RWPE1 (cell line): ENCODE data around the gene OSBPL10.

Experiments used
- CTCF ChIA-PET: fragments of 350-600 bp; sonication (Branson Sonifier 250); formaldehyde crosslinking; extraction: SDS; loops from one replicate; lab custom pipeline; 2021; lab: Yijun Ruan, JAX
- POLR2A ChIA-PET: fragments of 400-600 bp; formaldehyde crosslinking; extraction: SDS; loops from one replicate; lab custom pipeline; 2020; ENCODE audit warnings: antibody characterized with exemption; ENCODE audit not compliant: low non-redundant PET; lab: Yijun Ruan, JAX
- DNase-seq: peaks from one replicate; pipeline ENCODE4 v3.0.0; 2012; ENCODE audit warnings: low spot score
- H3K27ac ChIP-seq: fragments of 450-650 bp; 2 replicates; pipeline ENCODE4 v1.5.1; 2017
- TF ChIP-seq, protein P1 (sequence below): fragments of 450-650 bp; conservative IDR thresholded peaks from 2 replicates; pipeline ENCODE4 v1.5.1; 2017; ENCODE audit warnings: low read depth, mild to moderate bottlenecking

OSBPL10 gene

DNA sequence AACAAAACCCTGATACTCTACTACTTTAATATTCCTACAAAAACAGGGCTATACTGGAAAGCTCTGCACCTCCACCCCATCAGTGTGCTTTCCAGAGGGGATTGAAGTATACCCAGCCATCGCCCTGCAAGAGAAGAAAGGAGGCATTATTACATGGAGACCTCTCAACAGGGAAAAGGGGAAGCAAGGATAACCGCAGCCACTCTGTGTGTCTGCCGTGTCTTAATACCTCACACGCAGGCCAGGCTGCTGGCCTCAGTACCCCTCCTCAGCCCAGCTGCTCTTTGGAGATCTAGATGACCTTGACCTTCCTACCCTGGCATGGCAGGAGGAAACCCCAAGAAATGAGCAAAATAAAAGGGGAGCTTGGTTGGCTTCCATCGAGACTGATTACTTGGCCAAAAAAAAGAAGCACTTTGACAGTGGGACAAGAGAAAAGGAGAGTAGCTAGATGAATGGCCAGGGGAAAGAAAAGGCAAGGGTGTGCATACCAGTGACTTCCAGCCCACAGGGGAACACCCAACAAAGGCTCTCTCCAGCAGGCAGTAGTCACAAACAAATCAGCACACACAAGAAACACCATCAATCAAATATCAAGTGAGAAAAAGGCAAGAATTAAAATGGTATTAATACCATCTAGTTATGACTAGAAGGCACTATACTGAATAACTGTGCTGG, 318.9 kb downstream of the OSBPL10 start:
- ChIA-PET CTCF (interaction anchor here (0.6 kb wide), 2 partner anchors 68 to 380 kb away, joined by 3 to 4 read pairs; no protein-coding TSS in a partner anchor), POLR2A (no interaction called here)
- DNase-seq, result no peak
- no peak overlapping the region for H3K27ac ChIP-seq
- TF ChIP-seq, protein P1, sequence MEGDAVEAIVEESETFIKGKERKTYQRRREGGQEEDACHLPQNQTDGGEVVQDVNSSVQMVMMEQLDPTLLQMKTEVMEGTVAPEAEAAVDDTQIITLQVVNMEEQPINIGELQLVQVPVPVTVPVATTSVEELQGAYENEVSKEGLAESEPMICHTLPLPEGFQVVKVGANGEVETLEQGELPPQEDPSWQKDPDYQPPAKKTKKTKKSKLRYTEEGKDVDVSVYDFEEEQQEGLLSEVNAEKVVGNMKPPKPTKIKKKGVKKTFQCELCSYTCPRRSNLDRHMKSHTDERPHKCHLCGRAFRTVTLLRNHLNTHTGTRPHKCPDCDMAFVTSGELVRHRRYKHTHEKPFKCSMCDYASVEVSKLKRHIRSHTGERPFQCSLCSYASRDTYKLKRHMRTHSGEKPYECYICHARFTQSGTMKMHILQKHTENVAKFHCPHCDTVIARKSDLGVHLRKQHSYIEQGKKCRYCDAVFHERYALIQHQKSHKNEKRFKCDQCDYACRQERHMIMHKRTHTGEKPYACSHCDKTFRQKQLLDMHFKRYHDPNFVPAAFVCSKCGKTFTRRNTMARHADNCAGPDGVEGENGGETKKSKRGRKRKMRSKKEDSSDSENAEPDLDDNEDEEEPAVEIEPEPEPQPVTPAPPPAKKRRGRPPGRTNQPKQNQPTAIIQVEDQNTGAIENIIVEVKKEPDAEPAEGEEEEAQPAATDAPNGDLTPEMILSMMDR, result no peak

DNA sequence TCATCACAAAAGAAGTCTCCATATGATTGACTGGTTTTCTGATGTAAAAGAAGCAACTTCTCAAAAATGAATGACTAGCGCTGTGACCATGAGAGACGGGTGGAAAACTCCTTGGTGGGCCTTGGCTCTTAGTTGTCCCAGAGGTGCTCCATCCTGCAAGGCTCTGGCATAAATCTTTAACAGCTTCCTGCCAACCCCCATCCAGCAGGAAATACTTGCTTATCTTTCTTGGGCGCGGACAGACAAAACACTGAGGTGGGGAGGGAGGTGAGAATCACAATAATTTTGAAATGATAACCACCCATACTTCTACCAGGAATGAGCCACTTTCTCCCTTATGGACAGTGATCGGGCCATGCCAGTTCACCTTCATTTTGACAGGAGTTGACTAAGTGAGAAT, 319.8 kb downstream of the OSBPL10 start:
- DNase-seq, result no peak
- no peak overlapping the region for H3K27ac ChIP-seq
- TF ChIP-seq, protein P1, result no peak
- POLR2A ChIA-PET, result interaction anchor here (0.5 kb wide), 1 partner anchor 14 kb away, joined by 8 read pairs; no protein-coding TSS in a partner anchor
- CTCF ChIA-PET, result no interaction called here

- ChIA-PET CTCF (no interaction called here), POLR2A (no interaction called here)
- TF ChIP-seq, protein P1, result no peak
These were observed 321.8 kb downstream of the OSBPL10 start for GRCh38 chr3:31659246-31659645.

DNA sequence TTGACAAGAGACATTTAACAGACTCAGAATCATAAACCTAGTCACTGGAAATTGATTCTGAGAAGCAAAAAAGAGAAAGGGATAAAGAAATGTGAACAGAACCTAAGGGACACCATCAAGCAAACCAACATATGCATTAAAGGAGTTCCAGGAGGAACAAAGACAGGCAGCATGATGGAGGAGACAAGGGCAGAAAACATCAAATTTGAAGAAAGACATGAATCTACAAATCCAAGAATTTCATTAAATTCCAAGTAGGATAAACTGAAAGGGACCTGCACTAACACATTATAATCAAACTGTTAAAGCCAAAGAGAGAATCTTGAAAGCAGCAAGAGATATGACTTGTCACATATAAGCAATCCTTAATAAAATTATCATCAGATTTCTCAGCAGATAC, 326.1 kb downstream of the OSBPL10 start:
- TF ChIP-seq, protein P1, result no peak
- ChIA-PET CTCF (no interaction called here), POLR2A (no interaction called here)
- no peak for DNase-seq
- H3K27ac ChIP-seq, result no peak overlapping the region

More at GRCh38 chr3:31659246-31659645, 321.8 kb downstream of the OSBPL10 start:
- DNase-seq, result no peak
- no peak overlapping the region for H3K27ac ChIP-seq

- DNase-seq, result no peak
- TF ChIP-seq, protein P1, result no peak
- ChIA-PET POLR2A (no interaction called here), CTCF (no interaction called here)
- H3K27ac ChIP-seq, result no peak overlapping the region
These were observed 327.6 kb downstream of the OSBPL10 start for GRCh38 chr3:31653464-31653863.

- ChIA-PET POLR2A (no interaction called here), CTCF (no interaction called here)
- DNase-seq, result no peak
- H3K27ac ChIP-seq, result no peak overlapping the region
- TF ChIP-seq, protein P1, result no peak
These were observed 328.8 kb downstream of the OSBPL10 start for GRCh38 chr3:31652296-31652695.
